ENCODE measurements around the gene C16orf89. TPM values are rescaled to one million over a fixed set of nuclear protein-coding genes. Genes with fewer than 3 reads are reported as not detected.
"Not testable (repeated sequence)": the region's sequence is repeated elsewhere in the genome, so short reads cannot be mapped to it uniquely, and the experiment has no call there.

C16orf89 gene
- polyA plus RNA-seq, 3 donors = 6.8 to 25.6 (median 19.9) TPM

DNA sequence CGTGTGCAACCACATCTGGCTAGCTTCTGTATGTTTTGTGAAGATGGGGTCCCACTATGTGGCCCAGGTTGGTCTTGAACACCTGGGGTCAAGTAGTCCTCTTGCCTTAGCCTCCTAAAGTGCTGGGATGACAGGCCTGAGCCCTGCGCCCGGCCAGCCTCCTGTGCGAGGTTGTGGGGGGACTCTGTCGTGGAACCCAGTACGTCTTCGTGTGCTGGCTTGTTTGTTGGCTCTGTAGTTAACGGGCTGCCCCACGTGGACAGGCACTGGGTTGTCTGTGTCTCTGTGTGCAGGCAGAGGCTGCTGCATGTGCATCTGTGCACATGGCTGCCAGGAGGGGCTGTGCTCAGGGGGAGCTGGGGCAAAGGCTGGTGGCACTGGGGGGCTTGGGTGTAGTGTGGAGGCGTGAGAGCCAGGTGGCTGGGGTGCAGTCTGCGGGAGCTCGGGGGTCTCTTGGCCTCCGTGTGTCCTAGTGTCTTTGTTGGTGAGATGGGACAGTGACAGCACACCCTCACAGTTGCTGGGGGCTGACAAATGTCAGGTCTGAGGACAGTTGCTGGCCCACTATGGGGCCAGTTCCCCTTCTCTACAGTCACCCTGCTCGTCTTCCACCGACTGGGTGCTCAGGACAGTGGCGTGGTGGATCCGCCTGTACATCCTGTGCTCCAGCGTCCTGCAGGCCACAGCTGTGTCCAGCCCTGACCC lies 22.5 kb upstream of the C16orf89 start:
- 88 to 93% (median 92%) methylated on average over 18 of the region's 18 CpGs for WGBS, 3 donors

DNA sequence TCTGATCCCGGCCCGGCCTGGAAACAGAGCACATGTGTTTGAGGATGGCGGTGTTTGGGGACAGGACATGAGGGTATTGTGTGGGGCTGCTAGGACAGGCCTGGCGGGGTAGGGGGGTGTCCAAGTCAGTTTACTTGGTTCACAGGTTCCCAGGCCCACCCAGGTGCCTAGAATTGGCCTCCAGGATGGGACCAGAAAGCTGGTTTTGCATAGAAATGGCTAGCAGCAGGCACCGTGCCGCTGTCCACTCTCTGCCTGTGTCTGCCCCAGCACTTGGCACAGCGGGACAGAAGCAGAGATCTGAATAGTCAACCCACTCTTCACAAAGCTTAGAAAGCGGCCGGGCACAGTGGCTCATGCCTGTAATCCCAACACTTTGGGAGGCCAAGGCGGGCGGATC lies 20.0 kb upstream of the C16orf89 start:
- WGBS, 3 donors = 84 to 92% (median 92%) methylated on average over 11 of the region's 11 CpGs
- not testable (repeated sequence) for H3K27ac ChIP-seq (ENCODE audit: low read depth, low read length)

More for the DNA sequence above, 22.5 kb upstream of the C16orf89 start:
- H3K27ac ChIP-seq (ENCODE audit: low read depth, low read length) = not testable (repeated sequence)

DNA sequence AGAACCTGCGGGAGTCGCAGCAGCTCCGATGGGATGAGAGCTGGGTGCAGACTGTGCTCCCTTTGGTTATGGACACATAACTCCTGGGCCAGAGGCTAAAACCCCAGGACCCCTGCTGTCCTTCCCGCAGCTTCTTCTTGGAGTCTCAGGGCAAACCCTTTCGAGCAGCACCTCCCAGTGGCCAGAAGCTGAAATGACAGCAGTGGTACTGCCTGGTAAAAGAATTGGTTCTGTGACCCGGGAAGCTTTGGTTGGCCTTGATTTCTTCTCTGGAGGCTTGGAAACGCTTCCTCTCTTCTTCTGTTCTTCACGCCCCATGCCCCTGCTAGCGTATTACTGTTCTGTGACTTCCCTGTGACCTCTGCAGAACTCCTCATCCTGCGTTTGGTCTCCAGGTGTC lies 19.0 kb upstream of the C16orf89 start:
- H3K27ac ChIP-seq (ENCODE audit: low read depth, low read length) = not testable (repeated sequence)
- WGBS, 3 donors = 59 to 77% (median 70%) methylated on average over 10 of the region's 10 CpGs

DNA sequence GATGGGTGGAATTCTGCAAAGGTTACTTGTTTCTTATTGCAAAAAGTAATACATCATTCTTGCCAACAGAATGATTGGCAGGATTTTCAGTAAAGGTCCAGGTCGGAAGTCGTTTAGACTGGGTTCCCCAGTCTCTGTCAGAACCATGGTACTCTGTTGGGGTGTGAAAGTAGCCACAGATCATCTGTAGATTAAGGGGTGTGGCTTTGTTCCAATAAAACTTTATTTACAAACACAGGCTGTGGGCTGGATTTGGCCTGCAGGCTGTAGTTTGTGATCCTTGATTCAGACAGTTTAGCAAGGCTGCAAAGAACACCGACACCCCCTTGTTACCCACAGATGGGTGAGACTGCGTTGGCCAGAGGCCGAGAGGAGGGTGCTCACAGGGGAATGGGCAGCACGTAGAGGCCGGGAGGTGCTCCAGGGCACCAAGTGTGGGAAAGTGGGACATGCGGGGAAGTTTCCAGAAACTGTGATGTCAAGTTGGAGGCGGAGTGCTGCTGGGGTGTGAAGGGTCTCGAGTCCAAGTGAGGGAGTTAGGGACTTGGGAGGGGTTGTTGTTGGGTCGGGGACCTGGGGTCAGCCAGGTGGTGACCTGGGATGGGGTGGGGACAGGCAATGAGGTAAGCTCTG lies 18.5 kb upstream of the C16orf89 start:
- WGBS, 3 donors = 78 to 91% (median 82%) methylated on average over 10 to 11 of the region's 11 CpGs

DNA sequence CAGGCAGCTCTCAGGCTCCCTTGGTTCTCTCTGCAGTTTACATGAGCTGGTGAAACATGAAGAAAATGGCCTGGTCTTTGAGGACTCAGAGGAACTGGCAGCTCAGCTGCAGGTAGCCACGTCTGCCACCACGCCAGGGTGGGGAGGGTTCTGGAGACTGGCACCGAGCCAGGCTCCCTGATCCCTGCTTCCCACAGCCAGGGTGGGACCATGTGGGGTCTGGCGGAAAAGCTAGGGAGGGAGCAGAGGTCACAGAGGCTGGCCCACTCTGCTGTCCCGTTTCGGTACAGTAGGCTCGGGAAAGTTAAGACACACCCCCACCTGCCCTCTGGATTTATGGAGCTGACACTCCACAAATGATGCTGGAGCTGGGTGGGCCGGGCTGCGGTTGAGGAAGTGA lies 17.9 kb upstream of the C16orf89 start:
- 88 to 93% (median 90%) methylated on average over 9 of the region's 9 CpGs for WGBS, 3 donors

More for the DNA sequence above, 18.5 kb upstream of the C16orf89 start:
- not testable (repeated sequence) for H3K27ac ChIP-seq (ENCODE audit: low read depth, low read length)

DNA sequence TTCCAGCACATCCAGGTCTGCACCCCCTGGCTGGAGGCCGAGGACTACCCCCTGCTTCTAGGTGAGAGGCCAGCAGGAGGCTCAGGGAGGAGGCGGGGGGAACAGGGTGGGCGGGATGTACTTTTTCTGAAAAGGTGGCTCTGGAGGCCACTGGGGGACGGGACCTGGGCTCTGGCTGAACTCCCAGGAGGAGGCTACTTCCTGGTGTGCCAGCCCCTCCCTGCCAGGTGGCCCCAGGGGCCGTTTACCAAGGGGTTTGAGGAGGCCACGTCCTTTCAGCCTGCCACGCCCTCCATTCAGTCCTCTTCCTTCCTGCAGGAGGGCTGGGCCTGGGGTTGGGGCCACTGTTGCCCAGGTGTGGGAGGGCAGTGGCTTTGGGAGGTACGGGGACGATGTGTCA lies 15.2 kb upstream of the C16orf89 start:
- H3K27ac ChIP-seq (ENCODE audit: low read depth, low read length) = not testable (repeated sequence)
- 64 to 74% (median 64%) methylated on average over 7 to 9 of the region's 9 CpGs for WGBS, 3 donors

More for the DNA sequence above, 17.9 kb upstream of the C16orf89 start:
- not testable (repeated sequence) for H3K27ac ChIP-seq (ENCODE audit: low read depth, low read length)

DNA sequence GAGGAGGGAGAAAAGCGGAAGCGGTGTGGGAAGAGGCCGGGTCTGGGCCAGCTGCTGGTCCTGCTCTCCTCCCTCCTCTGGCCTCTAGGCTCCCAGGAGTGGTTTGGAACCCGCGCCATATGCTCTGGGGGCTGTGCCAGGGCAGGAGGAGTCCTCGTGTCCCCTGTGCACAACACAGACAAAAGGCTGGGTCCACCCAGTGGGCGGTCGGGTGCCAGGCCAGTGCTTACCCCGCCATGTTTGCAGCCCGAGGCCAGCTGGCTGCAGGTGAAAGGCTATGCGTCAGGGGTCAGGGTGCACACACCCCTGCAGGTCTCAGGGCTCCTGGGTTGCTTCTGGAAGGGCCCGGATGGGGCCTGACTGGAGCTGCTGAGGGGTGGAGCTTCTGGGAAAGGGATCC lies 14.7 kb upstream of the C16orf89 start:
- H3K27ac ChIP-seq (ENCODE audit: low read depth, low read length) = not testable (repeated sequence)
- 59 to 93% (median 79%) methylated on average over 12 of the region's 12 CpGs for WGBS, 3 donors

DNA sequence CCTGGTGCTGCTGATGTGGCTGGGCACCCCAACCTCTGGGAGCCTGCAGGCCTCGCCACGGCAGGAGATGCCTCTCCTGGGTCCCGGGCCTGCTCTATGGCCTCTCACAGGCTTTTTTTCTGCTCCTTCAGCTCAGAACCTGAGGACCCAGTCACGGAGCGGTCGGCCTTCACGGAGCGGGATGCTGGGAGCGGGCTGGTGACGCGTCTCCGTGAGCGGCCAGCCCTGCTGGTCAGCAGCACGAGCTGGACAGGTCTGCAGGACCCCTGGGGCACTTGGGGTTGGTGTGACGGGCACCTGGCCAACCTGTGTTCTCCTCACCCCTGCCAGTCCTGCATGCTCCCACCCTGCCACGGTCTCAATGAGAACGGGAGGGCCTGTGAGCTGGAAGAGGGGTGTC lies 12.9 kb upstream of the C16orf89 start:
- H3K27ac ChIP-seq (ENCODE audit: low read depth, low read length) = no peak overlapping the region
- WGBS, 3 donors = 91 to 96% (median 93%) methylated on average over 17 of the region's 17 CpGs

DNA sequence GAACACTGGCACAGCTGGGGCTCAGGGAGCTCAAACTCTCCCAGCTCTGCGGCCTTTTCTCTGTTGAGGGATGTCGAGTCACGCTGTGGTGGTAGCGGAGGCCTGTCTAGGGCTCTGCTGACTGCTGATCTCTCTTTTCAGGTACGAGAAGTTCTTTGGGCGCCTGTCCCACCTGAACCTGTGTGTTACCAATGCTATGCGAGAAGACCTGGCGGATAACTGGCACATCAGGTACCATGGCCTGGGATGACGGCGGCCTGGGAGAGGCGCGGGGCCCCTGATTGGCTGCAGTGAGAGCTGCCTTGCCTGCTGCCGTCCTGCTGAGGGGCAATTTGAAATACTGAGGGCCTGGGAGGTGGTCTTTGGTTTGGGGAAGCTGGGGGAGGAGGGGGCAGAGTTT lies 11.5 kb upstream of the C16orf89 start:
- no peak overlapping the region for H3K27ac ChIP-seq (ENCODE audit: low read depth, low read length)
- WGBS, 3 donors = 96 to 97% (median 96%) methylated on average over 13 of the region's 13 CpGs

DNA sequence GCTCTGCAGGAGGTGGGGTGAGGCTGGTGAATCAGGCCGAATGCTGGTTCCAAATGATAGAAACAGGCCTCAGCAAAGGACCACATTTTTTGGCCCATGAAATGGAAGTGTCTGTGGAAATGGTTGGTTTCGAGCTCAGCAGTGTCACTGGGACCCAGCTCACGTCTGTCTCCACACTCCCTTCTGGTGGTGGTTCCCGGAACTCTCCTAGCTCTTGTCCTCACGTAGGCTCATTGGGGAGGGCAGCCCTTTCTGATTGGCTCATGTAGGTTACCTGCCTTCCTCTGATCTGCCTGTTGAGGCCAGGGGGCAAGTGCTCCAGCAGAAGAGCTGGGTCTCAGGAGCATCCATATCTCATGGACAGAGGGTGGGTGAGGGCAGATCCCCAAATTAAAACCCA lies 9.9 kb upstream of the C16orf89 start:
- WGBS, 3 donors = 71 to 91% (median 82%) methylated on average over 5 of the region's 5 CpGs
- H3K27ac ChIP-seq (ENCODE audit: low read depth, low read length) = no peak overlapping the region

DNA sequence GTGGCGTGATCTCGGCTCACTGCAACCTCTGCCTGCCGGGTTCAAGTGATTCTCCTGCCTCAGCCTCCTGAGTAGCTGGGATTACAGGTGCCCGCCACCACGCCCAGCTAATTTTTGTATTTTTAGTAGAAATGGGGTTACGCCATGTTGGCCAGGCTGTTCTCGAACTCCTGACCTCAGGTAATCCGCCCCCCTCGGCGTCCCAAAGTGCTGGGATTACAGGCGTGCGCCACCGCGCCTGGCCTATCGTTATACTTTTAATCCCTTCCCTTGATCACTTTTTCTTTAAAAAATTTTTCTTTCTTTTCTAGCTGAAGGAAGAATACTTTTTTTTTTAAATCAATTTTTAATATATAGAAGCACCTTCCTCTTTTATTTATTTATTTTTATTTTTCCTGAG lies 8.0 kb upstream of the C16orf89 start:
- H3K27ac ChIP-seq (ENCODE audit: low read depth, low read length) = not testable (repeated sequence)
- WGBS, 3 donors = 93 to 96% (median 96%) methylated on average over 15 of the region's 15 CpGs

DNA sequence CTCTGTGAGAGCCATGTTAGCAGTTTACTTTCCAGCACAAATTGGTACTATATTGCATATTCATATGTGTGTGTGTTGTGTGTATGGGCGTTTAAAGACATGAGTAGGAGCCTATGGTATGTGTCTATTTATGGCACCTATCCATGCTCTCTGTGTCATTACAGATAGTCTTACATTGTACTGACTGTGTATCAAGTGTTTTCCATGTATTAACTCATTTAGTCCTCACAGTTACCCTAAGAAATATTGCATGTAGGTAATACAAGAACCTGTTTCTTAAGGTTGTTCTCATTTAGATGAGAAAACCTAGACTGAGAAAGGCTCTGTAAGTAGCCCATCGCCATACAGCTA lies 7.5 kb upstream of the C16orf89 start:
- WGBS, 3 donors = 82 to 90% (median 86%) methylated on average over 2 of the region's 2 CpGs

DNA sequence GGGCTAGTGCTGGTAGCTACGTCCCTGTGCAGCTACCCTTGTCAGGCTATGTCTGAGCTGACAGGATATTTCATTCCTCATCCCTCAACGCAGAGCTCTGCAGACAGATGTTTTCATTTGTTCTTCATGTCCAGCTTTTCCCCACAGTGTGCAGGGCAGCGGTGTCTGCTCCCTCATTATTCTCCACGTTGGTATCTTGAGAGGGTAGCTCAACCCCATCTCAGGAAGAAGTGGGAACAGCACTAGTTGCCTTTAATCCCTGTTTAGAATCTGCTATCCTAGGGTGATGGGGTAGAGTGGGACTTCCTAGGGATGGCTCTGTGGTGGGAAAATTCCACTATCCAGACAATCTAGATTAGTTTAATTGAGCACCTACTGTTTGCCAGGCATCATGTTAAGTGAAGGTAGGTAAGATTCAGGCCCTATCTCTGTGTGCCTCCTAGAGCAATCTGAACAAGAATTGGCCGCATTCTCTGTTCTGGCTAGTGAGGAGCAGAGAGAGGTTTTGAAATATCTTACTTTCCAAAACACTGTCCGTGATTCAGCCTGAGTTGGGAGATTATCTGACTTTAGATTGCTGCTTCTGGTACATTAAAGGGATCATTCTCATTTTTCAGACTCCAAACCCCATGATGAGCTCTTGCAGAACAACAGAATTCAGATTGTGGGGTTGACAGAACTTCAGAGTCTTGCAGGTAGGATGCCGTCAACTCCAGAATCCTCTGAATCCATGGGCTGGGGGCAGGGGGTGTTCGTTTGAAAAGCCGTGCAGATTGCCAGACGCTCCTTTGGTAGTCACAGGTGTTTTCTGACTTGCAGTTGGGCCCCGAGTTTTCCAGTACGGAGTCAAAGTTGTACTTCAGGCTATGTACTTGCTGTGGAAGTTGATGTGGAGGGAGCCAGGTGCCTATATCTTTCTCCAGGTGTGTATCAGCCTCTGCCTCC lies 6.8 kb upstream of the C16orf89 start:
- H3K27ac ChIP-seq (ENCODE audit: low read depth, low read length) = no peak overlapping the region
- WGBS, 3 donors = 42 to 64% (median 60%) methylated on average over 12 of the region's 12 CpGs

More for the DNA sequence above, 7.5 kb upstream of the C16orf89 start:
- H3K27ac ChIP-seq (ENCODE audit: low read depth, low read length) = no peak overlapping the region

DNA sequence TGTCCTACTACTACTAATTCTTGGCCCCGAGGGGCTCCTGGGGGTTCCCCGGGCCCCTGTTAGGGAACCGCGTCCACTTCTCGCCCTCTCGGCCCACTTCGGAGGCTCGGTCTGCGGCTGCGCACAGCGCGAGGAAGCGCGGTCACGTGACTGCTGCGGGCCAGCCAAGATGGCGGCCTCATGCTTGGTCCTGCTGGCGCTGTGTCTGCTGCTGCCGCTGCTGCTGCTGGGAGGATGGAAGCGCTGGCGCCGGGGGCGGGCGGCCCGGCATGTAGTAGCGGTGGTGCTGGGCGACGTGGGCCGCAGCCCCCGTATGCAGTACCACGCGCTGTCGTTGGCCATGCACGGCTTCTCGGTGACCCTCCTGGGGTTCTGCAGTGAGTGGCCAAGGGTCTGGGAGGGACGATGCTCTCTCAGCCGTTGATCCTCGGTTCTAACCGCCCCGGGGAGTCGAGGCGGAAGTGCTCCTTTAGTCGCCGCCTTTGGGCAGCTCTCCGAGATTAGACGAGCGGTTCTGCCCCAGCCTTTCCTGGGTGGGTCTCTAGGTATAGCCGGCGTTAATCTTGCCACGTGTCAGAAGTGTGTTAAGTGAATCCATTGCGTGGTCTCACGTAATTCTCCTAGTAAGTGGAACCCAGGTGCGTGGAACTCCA lies 6.1 kb upstream of the C16orf89 start, which contains the start of gene ALG1:
Gene ALG1, plus strand, starts transcription at position 163 of the 653 bp plus-strand sequence. Its CDS starts 7 bp downstream, at position 170.
- WGBS, 3 donors = 0% methylated on average over 48 to 53 of the region's 53 CpGs

DNA sequence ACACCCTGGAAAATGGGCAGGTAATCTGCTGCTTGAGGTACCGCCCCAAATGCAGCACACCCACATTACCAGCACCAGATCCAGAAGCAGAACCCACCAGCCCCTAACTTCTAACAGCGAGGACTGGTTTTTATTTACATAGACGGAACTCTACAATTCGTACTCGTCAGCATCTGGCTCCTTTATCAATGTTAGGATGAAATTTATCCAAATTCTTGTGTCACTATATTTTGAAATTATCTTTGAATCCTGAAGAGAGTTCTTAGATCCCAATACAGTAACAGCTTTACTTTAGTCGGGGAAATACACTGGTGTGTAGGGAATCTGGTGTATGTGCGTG lies 5.6 kb upstream of the C16orf89 start:
- WGBS, 3 donors = 54 to 63% (median 57%) methylated on average over 7 of the region's 7 CpGs

More for the DNA sequence above, 6.1 kb upstream of the C16orf89 start, which contains the start of gene ALG1:
- no peak within 1 kb of the TSS for H3K27ac ChIP-seq (ENCODE audit: low read depth, low read length)

DNA sequence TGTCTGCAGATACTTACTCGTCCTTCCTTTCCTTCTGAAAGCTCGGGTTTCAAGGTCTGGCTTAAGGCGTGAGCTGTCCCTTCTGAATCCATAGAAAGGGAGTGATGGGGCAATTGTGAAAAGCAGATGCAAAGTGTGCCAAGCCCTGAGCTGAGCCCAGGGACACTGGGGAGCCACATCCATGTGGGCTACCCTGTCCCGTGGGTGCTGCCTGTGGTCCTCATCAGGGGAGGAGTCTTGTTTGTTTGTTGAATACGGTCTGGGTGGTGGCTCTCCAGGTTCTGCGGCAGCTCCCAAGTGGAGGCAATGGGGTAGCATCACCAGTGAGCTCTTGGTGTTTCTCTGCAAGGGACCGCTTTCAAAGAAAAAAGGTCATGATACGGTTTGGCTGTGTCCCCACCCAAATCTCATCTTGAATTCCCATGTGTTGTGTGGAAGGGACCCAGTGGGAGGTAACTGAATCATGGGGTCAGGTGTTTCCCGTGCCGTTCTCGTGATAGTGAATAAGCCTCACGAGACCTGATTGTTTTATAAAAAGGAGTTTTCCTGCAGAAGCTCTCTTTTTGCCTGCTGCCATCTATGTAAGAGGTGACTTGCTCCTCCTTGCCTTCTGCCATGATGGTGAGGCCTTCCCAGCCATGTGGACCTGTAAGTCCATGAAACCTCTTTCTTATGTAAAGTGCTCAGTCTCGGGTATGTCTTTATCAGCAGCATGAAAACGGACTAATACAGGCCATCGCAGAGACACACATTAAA lies 4.9 kb upstream of the C16orf89 start:
- H3K27ac ChIP-seq (ENCODE audit: low read depth, low read length) = no peak overlapping the region
- 88 to 95% (median 88%) methylated on average over 15 of the region's 15 CpGs for WGBS, 3 donors

More for the DNA sequence above, 5.6 kb upstream of the C16orf89 start:
- H3K27ac ChIP-seq (ENCODE audit: low read depth, low read length) = no peak overlapping the region

DNA sequence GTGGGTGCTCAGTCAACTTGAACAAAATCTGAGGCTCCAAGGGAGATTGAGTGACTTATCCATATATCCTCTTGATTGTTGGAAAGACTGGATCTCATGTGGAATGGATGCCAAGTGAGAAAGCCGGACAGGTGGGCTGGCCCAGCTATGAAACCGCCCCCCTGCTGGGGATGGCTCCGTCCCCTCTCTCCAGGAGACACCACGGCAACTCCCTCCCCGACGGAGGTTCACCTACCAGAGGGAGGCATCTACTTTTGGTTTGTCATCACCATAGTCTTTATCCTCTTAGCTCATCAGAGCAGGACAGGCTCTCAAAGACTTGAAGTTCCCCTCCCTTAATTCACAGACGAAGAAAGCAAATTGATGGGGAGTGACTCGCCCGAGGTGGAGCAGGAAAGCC lies 4.1 kb upstream of the C16orf89 start:
- H3K27ac ChIP-seq (ENCODE audit: low read depth, low read length) = no peak overlapping the region
- WGBS, 3 donors = 93 to 95% (median 94%) methylated on average over 9 of the region's 9 CpGs

DNA sequence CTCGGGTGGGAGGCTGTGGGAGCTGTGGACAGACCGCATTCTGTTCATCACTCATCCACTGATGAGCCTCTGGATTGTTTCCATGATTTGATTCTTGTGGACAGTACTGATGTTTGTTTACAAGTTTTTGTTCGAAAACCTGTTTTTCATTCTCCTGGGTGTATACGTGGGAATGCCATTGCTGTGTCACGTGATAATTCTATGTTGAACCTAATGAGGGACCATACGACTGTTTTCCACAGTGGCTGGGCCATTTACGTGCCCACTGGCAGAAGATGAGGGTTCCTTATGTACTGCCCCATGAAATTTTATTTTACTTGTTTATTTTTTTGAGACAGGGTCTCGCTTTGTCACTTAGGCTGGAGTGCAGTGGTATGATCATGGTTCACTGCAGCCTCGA lies 3.3 kb upstream of the C16orf89 start:
- 80 to 89% (median 85%) methylated on average over 9 of the region's 9 CpGs for WGBS, 3 donors
- H3K27ac ChIP-seq (ENCODE audit: low read depth, low read length) = no peak overlapping the region

Data from adipose tissue (tissue), 3 donors.